MM.1S (cell line): ENCODE measurements around the gene CCNA1.

Source experiments
- EZH2 ChIP-seq: fragments of 300-600 bp; sonication (generic); optimal IDR thresholded peaks from 2 replicates; pipeline ENCODE3; 2017; ENCODE audit warnings: low read depth, mild to moderate bottlenecking, antibody characterized with exemption, low read length, mixed read lengths
- TF ChIP-seq, protein P1 (sequence below): fragments of 300-600 bp; sonication (generic); IDR thresholded peaks from 2 replicates; pipeline ENCODE4 v1.5.1; 2016; ENCODE audit warnings: antibody characterized with exemption, low read length, mixed read lengths

DNA sequence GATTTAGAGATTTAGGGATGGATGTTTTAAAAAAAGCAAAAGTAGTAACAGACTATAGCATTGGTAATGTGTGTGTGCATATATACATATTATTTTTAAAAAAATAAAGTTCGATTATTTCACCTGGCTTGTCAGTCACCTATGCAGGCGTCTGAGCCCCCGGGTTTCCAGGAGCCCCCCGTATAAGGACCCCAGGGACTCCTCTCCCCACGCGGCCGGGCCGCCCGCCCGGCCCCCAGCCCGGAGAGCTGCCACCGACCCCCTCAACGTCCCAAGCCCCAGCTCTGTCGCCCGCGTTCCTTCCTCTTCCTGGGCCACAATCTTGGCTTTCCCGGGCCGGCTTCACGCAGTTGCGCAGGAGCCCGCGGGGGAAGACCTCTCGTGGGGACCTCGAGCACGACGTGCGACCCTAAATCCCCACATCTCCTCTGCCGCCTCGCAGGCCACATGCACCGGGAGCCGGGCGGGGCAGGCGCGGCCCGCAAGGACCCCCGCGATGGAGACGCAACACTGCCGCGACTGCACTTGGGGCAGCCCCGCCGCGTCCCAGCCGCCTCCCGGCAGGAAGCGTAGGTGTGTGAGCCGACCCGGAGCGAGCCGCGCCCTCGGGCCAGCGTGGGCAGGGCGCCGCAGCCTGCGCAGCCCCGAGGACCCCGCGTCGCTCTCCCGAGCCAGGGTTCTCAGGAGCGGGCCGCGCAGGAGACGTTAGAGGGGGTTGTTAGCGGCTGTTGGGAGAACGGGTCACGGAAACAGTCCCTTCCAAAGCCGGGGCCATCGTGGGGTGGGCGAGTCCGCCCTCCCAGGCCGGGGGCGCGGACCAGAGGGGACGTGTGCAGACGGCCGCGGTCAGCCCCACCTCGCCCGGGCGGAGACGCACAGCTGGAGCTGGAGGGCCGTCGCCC lies 840 bp upstream of the CCNA1 start:
- TF ChIP-seq, protein P1, sequence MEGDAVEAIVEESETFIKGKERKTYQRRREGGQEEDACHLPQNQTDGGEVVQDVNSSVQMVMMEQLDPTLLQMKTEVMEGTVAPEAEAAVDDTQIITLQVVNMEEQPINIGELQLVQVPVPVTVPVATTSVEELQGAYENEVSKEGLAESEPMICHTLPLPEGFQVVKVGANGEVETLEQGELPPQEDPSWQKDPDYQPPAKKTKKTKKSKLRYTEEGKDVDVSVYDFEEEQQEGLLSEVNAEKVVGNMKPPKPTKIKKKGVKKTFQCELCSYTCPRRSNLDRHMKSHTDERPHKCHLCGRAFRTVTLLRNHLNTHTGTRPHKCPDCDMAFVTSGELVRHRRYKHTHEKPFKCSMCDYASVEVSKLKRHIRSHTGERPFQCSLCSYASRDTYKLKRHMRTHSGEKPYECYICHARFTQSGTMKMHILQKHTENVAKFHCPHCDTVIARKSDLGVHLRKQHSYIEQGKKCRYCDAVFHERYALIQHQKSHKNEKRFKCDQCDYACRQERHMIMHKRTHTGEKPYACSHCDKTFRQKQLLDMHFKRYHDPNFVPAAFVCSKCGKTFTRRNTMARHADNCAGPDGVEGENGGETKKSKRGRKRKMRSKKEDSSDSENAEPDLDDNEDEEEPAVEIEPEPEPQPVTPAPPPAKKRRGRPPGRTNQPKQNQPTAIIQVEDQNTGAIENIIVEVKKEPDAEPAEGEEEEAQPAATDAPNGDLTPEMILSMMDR = no peak
- TF ChIP-seq EZH2 = no peak
